Cardiac fibroblast (primary cell): ENCODE measurements around the gene NTPCR.

Source experiments
- DNase-seq, 2 donors: peaks; one replicate each; pipeline versions ENCODE4 v3.0.0 to v3.0.0-alpha.2; 2010; ENCODE audit warnings: low read depth in 2 of 2
- H3K4me3 ChIP-seq, 2 donors: replicated peaks in 1 of 2; 1 replicate in 1 of 2; 2 replicates in 1 of 2; pipeline ENCODE4 v1.5.1; 2011; ENCODE audit warnings: low read depth in 2 of 2, low read length in 2 of 2, mild to moderate bottlenecking in 2 of 2, moderate library complexity in 1 of 2
- CTCF ChIP-seq: IDR thresholded peaks from one replicate; pipeline ENCODE4 v1.5.1; 2011; ENCODE audit warnings: low read depth, mild to moderate bottlenecking, low read length, inconsistent platforms

Gene NTPCR

GRCh38 chr1:232949636-232950196, 695 bp upstream of the NTPCR start:
- TF ChIP-seq CTCF, result no peak
- H3K4me3 ChIP-seq, result peak overlapping the region; percentile 86 to 87
- DNase-seq, result no peak

- TF ChIP-seq CTCF, result no peak
- peak in 1 of 2 donors; percentile 13 for DNase-seq
- H3K4me3 ChIP-seq, result peak overlapping the region; percentile 86 to 87
Measured at GRCh38 chr1:232951180-232951579, 769 bp downstream of the NTPCR start.

GRCh38 chr1:232951605-232952004, 1.2 kb downstream of the NTPCR start:
- no peak for TF ChIP-seq CTCF
- no peak for DNase-seq
- H3K4me3 ChIP-seq, result peak overlapping the region; percentile 86 to 87

- H3K4me3 ChIP-seq, result no peak overlapping the region
- peak; percentile 71 for TF ChIP-seq CTCF
- DNase-seq, result peak; percentile 44 to 56
Measured at GRCh38 chr1:232952514-232953499, 2.4 kb downstream of the NTPCR start.

GRCh38 chr1:232954594-232955365, 4.4 kb downstream of the NTPCR start:
- DNase-seq, result peak in 1 of 2 donors; percentile 17
- TF ChIP-seq CTCF, result no peak
- H3K4me3 ChIP-seq, result no peak overlapping the region

GRCh38 chr1:232956081-232956480, 5.7 kb downstream of the NTPCR start:
- no peak for DNase-seq
- H3K4me3 ChIP-seq, result no peak overlapping the region
- TF ChIP-seq CTCF, result no peak
